T-helper 2 cell treated with Interferon-gamma antibody and Interleukin-4, amounts not matched to agents 100 ng/mL and 5 ng/mL, for 36 hours (primary cell): Measurements from ENCODE around the gene CIT. TPM values are rescaled to one million over a fixed set of nuclear protein-coding genes. Genes with fewer than 3 reads are reported as not detected.

ENCODE experiments used
- intact Hi-C: fragments of 100-400 bp; cut with micrococcal nuclease; formaldehyde crosslinking; loops from one replicate; pipeline ENCODE4 v1.15.1; 2023
- total RNA-seq: library from RNA; stranded (reverse); gene quantifications from 2 replicates; pipeline ENCODE4 v1.2.3, GENCODE V29; 2022

The CIT gene
- total RNA-seq, 1 donor from 2014 or later, result 85.6 TPM

DNA sequence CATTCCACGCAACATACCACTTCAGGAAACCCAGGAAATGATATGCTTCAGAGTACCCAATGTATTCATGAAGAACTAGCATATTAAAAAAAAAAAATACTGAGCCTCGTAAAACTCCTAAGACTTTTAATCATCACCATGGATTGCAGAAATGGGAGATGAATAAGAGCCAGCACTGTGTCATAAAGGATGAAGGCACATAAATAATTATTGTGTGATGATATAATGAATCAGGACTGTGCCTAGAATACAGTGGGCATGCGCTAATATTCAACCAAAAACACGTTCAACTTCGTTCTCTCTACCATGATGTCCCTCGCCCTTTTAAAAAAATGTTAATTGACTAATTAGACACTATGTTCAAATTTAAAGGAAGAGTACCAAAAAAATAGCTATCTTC, 68.7 kb downstream of the CIT start:
- intact Hi-C loops, result no loop called here

DNA sequence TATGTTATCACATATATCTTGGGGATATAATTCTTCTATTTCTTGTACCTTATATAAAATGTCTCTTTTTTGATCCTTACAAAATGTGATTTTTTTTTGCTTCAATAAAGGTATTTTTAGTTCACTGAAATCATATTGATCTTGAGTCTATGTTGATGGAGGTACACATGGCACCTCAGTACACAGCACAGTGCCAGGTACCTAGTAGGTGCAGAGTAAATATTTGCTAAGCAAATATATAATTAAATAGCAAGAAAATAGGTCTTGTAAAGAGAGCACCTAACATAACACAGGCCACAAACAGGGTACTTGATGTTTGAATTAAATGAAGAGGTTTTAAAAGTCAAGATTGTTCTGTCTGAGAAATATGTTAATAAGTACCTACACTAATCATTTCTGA, 69.7 kb downstream of the CIT start:
- intact Hi-C loops, result no loop called here

GRCh38 chr12:119804011-119804641, 73.0 kb downstream of the CIT start:
- intact Hi-C loops, result no loop called here

- intact Hi-C loops, result no loop called here
Observed at GRCh38 chr12:119803381-119803791, 73.7 kb downstream of the CIT start.

- intact Hi-C loops, result no loop called here
Observed at GRCh38 chr12:119802472-119802871, 74.6 kb downstream of the CIT start.

DNA sequence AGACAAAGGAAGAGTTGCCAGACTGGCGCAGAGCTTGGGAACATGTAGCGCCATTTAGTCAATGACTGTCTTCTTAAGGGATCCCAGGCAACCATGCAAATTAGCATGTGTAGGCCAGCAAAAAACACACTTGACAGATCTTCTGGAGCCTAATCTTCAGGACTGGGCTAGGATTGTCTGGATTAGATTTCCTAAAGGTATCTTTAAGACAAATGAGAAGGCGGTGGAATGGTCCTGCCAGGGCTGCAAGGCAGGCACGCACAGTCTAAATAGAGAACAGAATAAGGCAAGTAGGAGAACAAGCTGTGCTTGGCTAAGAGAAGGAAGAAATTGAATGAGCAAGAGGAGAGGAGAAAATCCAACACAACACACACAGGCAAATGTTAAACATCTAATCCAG, 80.0 kb downstream of the CIT start:
- intact Hi-C loops, result no loop called here

DNA sequence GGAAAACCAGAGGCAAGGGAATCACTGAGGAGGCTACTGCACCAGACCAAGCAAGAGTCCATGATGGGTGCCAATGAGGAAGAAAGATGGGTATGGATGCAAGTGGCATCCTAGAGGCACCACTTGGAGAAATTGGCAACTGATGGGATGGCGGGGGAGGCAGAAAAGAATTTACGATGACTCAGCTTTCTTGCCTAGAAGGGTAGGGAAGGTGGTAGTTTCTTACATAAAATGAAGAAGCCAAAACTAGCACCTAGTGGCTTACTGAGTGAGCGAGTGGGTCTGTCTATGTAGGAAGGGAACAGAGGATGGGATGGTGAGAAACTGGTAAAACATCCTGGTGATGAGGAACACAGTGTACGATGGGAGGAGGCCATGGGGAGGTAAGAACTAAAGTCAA, 80.8 kb downstream of the CIT start:
- intact Hi-C loops, result no loop called here

DNA sequence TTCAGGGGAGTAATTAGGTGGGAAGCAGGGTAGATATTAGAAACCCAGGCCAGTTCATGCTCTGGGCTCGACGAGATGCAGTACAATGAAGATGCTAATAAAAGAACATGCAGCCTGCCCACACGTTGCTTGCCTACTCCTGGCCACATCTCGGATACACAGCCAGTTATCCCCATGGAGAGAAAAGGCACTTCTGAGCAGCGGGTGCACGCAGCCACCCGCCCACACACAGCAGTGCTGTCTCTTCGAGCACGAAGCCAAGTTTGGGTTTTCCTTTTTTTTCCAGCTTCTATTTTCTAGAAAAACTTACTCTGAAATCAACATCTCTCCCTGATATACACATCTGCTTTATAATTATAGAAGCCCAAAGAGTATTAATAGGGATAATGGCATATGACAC, 85.7 kb downstream of the CIT start:
- intact Hi-C loops, result no loop called here

GRCh38 chr12:119788786-119789185, 88.3 kb downstream of the CIT start:
- intact Hi-C loops, result no loop called here

DNA sequence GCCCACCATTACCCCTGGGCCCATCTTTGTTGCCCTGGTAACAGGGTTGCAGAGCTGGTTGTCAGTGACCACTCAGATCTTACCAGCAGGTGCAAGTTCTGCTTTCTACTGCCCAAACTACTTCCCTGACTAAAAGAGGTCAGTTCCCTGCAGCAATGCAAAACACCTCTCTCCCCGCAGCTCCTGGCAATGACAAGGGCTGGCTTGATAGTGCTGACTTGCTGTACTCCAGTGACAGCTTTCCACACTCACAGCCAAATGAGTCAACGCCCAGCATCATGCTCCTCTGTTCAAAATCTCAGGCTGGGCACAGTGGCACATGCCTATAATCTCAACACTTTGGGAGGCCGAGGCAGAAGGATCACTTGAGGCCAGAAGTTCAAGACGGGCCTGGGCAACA, 90.6 kb downstream of the CIT start:
- intact Hi-C loops, result no loop called here

DNA sequence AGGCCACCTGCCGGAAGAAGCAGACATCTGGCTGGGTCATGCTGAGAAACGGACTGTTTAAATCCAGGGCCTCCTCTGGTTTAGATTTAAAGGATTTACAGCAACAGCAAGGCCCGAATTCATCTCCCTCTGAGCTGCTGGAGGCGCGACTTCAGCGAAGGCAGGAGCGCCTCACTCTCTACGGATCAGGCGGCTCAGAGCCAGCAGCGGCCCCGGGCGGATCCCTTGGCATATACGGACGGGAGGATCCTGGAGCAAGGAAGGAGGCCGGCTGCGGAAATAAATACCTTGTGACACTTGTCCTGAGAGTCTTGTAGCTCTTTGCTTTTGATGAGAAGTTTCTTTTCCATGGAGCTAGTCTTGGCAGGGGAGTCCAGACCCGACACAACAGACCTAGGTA, 92.4 kb downstream of the CIT start:
- intact Hi-C loops, result no loop called here

DNA sequence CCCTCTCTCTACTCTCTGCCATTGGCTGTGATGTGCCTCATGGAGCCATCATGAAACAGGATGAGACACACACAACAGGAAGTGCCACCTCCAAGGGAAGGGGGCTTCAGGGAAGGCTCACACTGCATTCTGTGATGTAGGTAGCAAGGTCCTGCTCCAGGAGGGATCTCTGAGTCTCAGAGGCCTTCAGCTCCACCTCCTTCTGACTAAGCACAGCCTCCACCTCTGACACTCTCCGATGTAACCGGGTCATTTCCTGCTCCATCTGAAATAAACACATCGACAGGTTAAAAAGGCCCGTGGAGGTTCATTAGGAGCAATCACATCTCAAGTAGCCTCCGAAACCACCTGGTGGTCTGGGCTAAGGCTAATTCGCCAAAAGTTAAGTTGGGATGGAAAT, 93.3 kb downstream of the CIT start:
- intact Hi-C loops, result no loop called here

DNA sequence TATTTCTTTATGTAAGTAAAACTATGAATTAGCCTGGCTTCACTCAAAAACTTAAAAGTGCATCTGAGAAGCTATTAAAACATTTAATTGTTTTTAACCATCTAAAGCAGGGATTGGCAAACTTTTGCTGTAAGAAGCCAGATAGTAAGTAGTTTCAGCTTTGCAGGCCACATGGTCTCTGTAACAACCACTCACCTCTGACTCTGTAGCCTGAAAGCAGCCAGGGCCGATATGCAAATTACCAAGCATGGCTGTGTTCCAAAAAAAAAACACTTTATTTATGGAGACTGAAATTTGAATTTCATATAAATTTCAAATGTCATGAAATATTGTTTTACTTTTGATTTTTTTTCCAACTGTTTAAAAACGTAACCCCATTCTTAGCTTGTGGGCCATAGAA, 95.3 kb downstream of the CIT start:
- intact Hi-C loops, result no loop called here

DNA sequence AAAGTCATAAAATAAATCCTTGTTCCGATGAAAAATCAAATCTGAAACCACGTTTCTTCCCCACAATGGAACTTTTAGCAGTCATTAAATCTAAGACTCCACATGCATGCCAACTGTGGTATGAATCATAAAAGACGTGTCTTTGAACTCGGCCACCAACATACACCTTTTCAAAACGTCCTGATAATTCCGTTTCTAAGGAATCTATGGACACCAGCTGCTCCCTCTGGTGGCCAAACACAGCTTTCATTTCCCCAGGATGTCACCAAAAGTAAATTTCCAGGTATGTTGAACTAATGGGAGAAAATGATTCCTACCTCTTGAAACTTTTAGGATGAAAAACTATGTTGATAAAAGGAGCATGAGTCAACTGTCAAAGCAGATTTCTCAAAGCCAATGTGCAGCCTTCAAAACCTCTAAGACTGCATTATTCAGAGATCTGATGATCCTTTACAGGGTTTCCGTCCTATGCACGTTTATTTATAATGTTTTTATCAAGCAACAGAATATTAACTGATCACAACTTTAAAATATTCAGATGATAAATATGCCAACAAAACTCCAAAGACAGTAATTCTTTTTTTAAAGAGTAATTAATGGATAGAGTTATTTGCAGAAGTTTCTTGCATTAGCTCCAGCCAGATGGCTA, 96.2 kb downstream of the CIT start:
- intact Hi-C loops, result no loop called here

- intact Hi-C loops, result no loop called here
Observed at GRCh38 chr12:119775246-119775895, 101.7 kb downstream of the CIT start.

- intact Hi-C loops, result no loop called here
Observed at GRCh38 chr12:119772431-119772830, 104.7 kb downstream of the CIT start.

DNA sequence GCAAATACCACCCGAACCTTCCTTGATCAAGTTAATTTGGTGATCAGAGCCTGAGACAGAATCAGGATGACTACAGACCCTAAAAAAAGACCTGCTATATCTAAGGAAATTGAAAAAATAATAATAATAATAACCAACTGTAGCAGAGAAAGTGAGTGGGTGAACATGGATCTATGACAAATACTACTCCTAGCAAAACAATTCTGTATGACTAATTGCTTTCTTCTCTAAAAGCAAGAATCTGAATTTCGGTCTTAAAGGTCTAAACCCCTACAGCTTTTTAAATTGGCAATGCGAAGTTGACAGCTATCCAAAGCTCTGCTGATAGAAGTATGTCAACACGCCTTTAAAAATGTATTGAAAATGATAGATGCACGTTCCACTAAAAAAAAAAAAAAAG, 107.0 kb downstream of the CIT start:
- intact Hi-C loops, result no loop called here

DNA sequence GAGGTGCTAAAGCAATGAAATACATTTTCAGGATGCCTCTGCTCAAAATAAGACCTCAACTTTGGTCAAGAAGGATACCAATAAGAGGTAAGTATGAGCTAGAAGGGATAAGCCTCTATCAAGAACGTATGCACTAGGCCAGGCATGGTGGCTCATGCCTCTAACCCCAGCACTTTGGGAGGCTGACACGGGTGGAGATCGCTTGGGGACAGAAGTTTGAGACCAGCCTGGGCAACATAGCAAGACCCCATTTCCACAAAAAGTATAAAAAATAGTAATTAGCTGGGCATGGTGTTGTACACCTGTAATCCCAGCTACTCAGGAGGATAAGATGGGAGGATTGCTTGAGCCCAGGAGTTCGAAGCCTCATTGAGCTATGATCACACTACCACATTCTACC, 114.5 kb downstream of the CIT start:
- intact Hi-C loops, result no loop called here

DNA sequence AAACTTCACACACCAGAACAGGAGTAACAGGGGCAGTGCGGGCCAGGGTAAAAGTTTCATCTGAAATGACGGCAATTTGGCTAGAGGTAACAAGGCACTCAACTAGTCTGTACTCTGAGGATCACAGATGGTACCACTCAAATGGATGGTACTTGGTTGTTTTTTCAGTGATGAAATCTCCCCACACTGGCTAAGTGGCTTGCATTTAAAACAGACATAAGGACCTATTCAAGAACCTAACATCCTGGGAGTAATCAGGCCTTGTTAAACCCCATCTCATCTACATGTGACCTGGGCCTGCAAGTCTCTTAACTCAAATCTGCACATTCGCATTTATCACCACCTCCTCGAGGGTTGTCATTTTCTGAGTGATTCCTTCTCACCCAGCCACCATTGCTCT, 118.4 kb downstream of the CIT start:
- intact Hi-C loops, result no loop called here

GRCh38 chr12:119758234-119758633, 118.9 kb downstream of the CIT start:
- intact Hi-C loops, result no loop called here

DNA sequence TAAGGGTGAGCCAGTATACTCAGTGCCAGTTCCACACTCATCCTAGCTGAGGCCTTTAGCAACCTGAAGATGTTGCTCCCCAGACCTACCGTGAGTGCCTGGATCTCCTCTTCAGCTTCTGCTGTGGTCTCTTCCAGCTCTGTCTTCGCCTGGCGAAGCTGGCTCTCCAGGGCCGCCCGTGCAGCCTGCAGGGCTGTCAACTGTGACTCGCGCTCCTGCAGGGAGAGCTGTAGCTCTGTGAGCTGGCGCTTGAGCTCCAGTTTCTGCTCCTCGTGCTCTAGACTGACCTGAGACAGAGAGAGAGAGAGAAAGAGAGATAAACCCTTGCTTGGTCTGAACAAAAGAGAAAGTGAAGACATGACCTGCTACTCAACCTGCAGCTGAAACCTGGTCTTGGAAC, 125.2 kb downstream of the CIT start:
- intact Hi-C loops, result no loop called here

DNA sequence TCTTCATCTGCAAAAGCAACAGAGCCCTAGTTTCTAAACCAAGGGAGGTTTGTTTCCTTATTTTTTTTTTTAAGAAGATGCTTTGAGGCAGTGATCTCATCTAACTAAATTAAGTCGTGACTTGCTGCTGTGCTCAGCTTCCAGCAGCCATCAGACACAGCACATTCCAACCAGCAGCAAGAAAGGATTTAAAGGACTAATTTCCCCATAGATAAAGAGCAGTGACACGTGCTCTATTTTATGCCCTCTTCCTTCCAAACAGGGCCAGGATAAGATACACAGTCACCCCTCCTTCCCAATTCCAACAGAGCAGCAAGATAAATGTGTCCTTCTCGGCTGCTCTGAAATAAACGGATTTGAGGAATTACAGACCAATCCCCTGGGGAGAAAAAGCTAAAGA, 127.5 kb downstream of the CIT start:
- intact Hi-C loops, result no loop called here

DNA sequence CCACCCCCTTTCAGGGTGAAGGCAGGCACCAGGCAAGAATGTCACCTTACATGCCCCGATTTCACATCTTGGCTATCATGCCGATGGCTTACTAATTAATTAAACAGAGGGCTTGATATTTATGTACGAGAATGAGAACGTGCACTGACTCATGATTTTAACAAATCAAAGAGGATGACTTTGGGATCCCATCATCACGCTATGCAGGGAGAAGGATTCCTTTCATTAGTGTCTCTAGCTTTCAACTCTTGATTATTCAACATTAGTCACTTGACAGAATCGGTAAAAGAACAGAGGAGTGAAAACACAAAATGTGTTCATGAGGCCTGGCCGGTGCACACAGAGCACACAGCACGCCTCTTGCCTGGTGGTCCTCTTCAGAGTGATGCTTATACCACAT, 128.6 kb downstream of the CIT start:
- intact Hi-C loops, result no loop called here
